Measurements from ENCODE around the gene COX7A2L. TPM values are rescaled to one million over a fixed set of nuclear protein-coding genes. Genes with fewer than 3 reads are reported as not detected.

The COX7A2L gene
- total and polyA plus RNA-seq, 9 of the 15 experiments (the other 6 are each of a cell fraction or from before 2014, with no cell fraction given): 118 to 481 (median 163) TPM

DNA sequence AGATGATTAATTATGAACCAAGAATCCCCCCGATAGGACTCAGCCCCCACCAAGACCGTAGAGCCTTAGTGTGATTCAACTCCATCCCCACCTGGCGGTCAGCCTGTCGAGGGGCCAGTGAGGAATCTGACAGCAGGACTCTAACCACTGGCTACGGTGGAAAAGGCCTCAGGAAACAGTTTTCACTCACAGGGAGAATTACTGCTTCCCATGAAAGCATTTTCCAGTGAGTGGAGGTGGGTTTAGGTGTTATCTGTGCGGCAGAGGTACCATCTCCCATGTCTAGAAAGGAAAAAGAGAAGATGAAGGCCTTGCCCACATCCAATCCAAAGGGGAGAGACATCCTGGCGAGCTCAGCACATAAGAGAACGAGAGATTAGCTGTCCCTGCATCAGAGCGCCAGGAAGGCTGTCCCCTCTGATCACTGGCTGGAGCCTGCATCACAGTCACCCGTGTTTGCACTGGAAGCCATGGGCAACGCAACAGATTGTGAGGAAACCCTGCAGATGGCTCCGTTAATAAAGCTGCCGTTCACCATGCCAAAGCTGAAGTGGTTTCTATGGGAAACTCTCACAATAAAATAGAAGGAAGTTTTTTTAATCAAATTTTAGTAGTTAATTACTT, 22.3 kb downstream of the COX7A2L start:
- in situ Hi-C loops (cut with MboI): no loop called here
- ATAC-seq: no peak
- POLR2A ChIA-PET: interaction anchor here (0.7 kb wide), 1 partner anchor 326 kb away, joined by 3 read pairs; no protein-coding TSS in a partner anchor

More for the DNA sequence above, 22.3 kb downstream of the COX7A2L start:
- DNase-seq (ENCODE audit: extremely low read depth in 1 of 4, low spot score in 3 of 4) (no peak), FAIRE-seq (no peak)
- H3K9ac ChIP-seq (ENCODE audit: insufficient read depth in 1 of 2, low read depth in 2 of 2, low read length in 2 of 2): no peak overlapping the region
- H3K4me1 ChIP-seq (replicated peaks in 1 of 2; ENCODE audit: control insufficient read depth in 2 of 2, insufficient read depth in 2 of 2, low read length in 2 of 2): peaks cover 3 to 6% of the 10 kb centered on the region in 2 experiments; a peak in 2 of 5 replicates
- intact Hi-C loops (cut with micrococcal nuclease): no loop called here
- BruUV-seq (replicated peaks): no TSS peak
- H3K9me3 ChIP-seq (replicated peaks; ENCODE audit: control insufficient read depth, insufficient read depth, low read depth, low read length): no peaks in the 10 kb centered on the region
- WGBS (ENCODE audit: insufficient coverage, low coverage, missing lambda C conversion rate): 90% methylated on average over 12 of the region's 13 CpGs
- no peak overlapping the region for H3K27ac ChIP-seq (ENCODE audit: extremely low read depth, low read depth, low read length)
- H3K27me3 ChIP-seq (ENCODE audit: control insufficient read depth in 2 of 2, insufficient read depth in 2 of 2, low read length in 2 of 2): no peaks in the 10 kb centered on the region
- H3K79me2 ChIP-seq (ENCODE audit: control insufficient read depth, insufficient read depth, low read length): peaks cover 9% of the 10 kb centered on the region; the same call in 2 of the 3 replicates
- no peak overlapping the region for H3K4me3 ChIP-seq
- TF ChIP-seq, protein P1, sequence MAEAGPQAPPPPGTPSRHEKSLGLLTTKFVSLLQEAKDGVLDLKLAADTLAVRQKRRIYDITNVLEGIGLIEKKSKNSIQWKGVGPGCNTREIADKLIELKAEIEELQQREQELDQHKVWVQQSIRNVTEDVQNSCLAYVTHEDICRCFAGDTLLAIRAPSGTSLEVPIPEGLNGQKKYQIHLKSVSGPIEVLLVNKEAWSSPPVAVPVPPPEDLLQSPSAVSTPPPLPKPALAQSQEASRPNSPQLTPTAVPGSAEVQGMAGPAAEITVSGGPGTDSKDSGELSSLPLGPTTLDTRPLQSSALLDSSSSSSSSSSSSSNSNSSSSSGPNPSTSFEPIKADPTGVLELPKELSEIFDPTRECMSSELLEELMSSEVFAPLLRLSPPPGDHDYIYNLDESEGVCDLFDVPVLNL (CRISPR knock-in tag; IDR thresholded peaks at IDR 0.05; ENCODE audit: low read depth): no peak
- TF ChIP-seq CTBP1 (IDR thresholded peaks at IDR 0.05; ENCODE audit: borderline replicate concordance) (no peak), ZBTB8A (IDR thresholded peaks at IDR 0.05; ENCODE audit: partially characterized antibody) (no peak), ZNF445 (CRISPR knock-in tag; IDR thresholded peaks at IDR 0.05; ENCODE audit: low read depth) (no peak), ZBTB17 (CRISPR knock-in tag; IDR thresholded peaks at IDR 0.05) (no peak)
- TF ChIP-seq, protein P2, sequence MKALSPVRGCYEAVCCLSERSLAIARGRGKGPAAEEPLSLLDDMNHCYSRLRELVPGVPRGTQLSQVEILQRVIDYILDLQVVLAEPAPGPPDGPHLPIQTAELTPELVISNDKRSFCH (CRISPR knock-in tag; IDR thresholded peaks at IDR 0.05): no peak
- TF ChIP-seq, protein P2 (tag; IDR thresholded peaks at IDR 0.05): no peak
- TF ChIP-seq, protein P3, sequence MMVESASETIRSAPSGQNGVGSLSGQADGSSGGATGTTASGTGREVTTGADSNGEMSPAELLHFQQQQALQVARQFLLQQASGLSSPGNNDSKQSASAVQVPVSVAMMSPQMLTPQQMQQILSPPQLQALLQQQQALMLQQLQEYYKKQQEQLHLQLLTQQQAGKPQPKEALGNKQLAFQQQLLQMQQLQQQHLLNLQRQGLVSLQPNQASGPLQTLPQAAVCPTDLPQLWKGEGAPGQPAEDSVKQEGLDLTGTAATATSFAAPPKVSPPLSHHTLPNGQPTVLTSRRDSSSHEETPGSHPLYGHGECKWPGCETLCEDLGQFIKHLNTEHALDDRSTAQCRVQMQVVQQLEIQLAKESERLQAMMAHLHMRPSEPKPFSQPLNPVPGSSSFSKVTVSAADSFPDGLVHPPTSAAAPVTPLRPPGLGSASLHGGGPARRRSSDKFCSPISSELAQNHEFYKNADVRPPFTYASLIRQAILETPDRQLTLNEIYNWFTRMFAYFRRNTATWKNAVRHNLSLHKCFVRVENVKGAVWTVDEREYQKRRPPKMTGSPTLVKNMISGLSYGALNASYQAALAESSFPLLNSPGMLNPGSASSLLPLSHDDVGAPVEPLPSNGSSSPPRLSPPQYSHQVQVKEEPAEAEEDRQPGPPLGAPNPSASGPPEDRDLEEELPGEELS (CRISPR knock-in tag; IDR thresholded peaks at IDR 0.05; ENCODE audit: borderline replicate concordance): no peak
- peaks cover 4% of the 10 kb centered on the region for H3K9me1 ChIP-seq (ENCODE audit: control insufficient read depth, insufficient read depth, low read length)
- peaks cover 68% of the 10 kb centered on the region for H3K36me3 ChIP-seq (ENCODE audit: control insufficient read depth, insufficient read depth, low read length)
- 0 out of 2 replicates have a peak, but pooled peaks cover 3% of the 10 kb centered on the region for H4K20me1 ChIP-seq (replicated peaks; ENCODE audit: control insufficient read depth, insufficient read depth, low read length)
- H3K4me2 ChIP-seq (ENCODE audit: insufficient read depth, low read length): no peak overlapping the region
- no peak overlapping the region for H2AFZ ChIP-seq (ENCODE audit: low read depth, low read length)
- CTCF ChIA-PET (ENCODE audit: low intra/inter-chr PET ratio): no interaction called here
